ENCODE results near the gene DARS2.
"Not testable (repeated sequence)": the region's sequence is repeated elsewhere in the genome, so short reads cannot be mapped to it uniquely, and the experiment has no call there.

DARS2 gene, protein sequence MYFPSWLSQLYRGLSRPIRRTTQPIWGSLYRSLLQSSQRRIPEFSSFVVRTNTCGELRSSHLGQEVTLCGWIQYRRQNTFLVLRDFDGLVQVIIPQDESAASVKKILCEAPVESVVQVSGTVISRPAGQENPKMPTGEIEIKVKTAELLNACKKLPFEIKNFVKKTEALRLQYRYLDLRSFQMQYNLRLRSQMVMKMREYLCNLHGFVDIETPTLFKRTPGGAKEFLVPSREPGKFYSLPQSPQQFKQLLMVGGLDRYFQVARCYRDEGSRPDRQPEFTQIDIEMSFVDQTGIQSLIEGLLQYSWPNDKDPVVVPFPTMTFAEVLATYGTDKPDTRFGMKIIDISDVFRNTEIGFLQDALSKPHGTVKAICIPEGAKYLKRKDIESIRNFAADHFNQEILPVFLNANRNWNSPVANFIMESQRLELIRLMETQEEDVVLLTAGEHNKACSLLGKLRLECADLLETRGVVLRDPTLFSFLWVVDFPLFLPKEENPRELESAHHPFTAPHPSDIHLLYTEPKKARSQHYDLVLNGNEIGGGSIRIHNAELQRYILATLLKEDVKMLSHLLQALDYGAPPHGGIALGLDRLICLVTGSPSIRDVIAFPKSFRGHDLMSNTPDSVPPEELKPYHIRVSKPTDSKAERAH

DNA sequence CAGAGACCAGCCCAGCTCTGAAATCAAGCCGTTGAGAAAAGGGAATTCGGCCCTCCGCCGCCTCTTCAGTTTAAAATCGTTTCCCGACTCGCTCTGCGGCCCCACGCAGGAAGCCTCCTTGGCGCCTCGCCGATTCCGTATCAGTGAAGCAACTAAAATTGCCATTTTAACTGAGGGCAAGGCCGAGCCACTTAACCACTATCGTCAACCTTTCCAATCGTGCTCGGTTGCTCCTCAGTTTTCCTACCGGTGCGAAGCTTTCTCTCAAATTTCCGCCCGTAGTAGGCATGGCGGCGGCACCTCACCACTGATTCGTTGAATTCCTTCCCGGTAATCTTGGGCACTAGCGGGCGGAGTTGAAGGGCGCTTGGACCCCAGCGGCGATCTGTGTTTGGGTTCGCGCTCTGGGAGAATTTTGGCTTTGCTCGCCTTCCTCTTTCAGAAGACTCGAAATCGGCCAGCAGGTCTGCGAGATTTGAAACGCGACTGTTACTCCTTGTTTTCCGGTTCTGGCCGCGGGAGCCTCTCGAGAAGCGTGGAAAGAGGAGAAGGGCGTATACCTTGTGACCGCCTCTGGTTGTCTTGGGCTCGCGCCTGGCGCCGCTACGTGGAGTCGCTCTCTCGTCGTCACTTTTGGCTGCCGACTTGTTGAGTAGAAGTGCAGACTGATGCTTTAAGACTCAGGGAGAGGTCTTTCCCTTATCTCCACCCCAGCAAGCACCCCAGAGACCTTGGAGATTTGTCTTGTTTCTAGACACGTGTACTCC, at the start of gene DARS2, which contains the start of gene CENPL:
Gene DARS2, plus strand, starts transcription at position 359 of the 767 bp plus-strand sequence. CDS start 557 bp downstream, outside the sequence.
Gene CENPL, minus strand, starts transcription at position 569 of the 767 bp plus-strand sequence. CDS start 13,584 bp downstream, outside the sequence.
- DNase-seq = peak; percentile 98

DNA sequence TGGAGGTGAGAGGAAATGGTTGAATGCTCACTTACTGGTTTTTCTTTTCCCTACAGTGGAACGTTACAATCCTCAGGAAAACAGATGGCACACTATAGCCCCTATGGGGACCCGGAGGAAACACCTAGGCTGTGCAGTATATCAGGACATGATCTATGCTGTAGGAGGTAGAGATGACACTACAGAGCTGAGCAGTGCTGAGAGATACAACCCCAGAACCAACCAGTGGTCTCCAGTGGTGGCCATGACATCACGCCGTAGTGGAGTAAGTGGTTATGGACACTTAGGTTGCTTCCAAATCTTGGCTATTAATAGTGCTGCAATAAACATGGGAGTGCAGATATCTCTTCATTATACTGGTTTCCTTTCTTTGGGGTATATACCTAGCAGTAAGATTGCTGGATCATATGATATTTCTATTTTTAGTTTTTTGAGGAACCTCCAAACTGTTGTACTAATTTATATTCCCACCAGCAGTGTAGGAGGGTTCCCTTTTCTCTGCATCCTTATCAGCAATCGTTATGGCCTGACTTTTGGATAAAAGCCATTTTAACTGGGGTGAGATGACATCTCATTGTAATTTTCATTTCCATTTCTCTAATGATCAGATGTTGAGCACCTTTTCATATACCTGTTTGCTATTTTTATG, 48.8 kb upstream of the DARS2 start:
- DNase-seq = no peak

DNA sequence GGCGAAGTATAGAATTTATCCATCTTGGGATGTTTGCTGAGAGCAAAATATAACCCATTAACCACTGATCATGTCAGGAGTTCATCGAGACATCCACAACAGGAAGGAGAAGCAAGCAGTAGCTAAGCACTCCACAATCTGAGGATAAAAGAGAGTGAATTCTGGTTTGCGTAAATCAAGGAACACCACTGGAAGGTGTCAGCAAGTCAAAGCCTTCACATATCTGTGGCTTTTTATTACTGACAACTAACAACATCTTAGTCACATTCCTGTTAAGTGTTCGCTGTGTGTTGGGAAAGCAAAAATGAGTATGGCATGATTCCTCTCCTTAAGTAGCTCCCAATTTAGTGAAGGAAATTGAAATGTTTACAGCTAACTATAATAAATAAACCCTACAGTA, 44.5 kb upstream of the DARS2 start:
- DNase-seq = no peak

DNA sequence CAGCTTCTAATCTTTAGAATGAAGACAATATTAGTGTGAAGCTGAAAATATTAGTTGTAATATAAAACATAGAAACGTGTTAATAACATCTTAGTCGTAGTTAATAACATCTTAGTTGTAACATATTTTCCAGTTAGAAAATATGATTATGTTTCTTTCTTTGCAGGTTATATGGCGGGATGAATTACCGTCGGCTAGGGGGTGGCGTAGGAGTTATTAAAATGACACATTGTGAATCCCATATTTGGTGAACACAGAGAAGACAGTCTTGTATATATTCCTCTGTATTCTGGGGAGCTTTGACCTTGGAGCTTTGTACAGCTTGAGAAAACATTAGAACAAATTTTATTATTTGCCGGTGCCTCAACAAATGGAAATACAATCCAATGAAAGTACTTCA, 39.5 kb upstream of the DARS2 start:
- no peak for DNase-seq

DNA sequence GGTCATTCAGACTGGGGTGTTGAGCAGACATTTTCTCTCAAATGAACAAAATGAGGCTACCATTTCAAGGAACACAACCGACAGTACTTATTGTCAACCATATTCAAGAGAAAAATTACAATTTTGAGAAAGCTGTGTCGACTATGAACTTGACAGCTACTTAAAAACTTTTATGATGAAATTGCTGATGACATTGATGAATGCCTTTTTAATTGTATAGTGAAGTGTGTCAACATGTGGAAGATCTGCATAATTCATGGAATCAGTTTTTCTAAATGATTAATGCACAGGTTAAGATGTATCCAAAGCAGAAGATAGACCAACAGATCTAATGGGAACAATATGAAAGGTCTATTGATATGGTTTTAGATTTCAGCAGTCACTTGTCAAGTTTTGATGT, 34.6 kb upstream of the DARS2 start:
- no peak for DNase-seq

DNA sequence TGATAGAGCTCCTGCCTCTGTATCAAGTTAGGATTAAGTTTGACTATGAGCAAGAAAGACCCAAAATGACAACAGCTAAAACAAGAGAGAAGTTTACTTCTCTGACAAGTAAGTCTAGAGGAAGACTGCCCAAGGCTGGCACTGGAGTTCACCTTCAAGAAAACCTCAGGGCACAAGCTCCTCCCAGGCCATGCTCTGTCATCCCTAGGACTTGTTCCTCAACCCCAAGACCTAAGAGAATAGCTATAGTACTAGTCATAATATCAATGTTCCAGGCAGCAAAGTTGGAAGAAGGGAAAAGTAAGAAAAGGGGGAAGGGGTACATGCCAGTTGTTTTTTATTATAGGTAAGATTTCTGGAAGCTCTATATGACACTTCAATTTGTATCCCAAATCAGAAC, 26.4 kb upstream of the DARS2 start:
- no peak for DNase-seq

DNA sequence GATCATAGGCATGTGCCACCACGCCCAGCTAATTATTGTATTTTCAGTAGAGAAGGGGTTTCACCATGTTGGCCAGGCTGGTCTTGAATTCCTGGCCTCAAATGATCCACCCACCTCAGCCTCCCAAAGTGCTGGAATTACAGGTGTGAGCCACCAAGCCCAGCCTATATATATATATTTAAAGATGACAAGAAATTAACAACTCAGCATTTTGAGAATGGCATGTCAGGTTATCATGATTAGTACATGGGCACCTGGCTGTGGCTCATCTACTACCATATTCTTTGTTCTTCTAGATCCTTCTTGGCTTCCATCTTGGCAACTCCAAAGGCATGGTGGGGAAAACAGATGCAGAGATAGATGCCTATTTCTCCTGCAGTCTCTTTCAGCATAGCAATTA, 24.5 kb upstream of the DARS2 start:
- DNase-seq = not testable (repeated sequence)

DNA sequence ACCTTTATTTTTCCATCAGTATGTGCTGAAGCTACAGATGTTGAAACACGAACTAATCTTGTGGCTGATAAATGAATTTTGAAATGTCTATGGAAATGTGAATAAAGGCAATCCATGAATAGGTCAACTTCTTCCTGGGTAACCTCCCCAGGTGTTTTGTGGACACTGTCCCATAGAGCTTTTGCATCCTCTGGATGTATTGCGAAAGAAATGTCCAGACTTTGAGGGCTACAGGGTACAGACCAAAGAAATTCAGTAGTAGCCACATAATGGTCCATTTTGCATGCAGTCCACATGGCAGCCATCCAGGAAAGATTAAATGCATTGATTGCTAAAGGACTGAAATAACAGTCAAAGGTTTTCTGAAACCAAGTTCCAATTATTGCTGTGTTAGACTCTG, 21.5 kb upstream of the DARS2 start:
- DNase-seq = no peak

DNA sequence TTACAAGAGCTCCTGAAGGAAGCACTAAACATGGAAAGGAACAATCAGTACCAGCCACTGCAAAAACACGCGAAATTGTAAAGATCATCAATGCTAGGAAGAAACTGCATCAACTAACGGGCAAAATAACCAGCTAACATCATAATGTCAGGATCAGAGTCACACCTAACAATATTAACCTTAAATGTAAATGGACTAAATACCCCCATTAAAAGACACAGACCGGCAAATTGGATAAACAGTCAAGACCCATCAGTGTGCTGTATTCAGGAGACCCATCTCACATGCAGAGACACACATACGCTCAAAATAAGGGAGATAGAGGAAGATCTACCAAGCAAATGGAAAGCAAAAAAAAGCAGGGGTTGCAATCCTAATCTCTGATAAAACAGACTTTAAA, 10.8 kb upstream of the DARS2 start:
- DNase-seq = not testable (repeated sequence)

DNA sequence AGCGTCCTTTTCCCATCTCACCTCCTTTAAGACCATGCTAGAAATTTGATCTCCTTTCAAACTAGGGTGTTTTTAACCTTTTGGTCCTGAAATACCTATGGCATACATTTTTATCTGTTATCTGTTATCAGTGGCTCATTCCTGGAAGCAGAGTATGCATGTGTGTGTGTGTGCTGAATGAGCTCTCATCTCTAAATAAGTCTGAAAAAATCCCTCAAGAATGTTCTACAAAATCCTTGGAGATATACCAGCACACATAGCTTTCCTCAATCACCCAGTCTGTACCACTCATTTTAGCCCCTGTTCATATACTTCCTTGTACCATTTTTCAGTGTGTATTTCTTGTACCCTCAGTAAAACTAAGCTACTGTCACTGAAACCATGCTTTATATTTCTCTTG, 6.0 kb upstream of the DARS2 start:
- no peak for DNase-seq

DNA sequence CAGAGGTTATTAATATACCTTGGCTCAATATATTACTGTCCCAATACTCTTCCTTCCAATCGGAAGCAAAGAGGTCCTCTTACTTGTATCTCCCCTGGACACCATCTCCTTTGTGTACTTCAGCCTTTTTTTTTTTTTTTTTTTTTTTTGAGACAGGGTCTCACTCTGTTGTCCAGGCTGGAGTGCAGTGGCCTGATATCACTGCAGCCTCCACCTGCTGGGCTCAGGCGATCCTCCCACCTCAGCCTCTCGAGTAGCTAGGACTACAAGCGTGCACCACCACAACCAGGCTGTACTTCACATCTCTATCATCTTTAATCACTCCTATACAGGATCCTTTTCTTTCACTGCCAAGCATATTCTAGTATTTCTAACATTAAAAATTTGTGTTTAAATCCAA, 2.8 kb upstream of the DARS2 start:
- DNase-seq = no peak

DNA sequence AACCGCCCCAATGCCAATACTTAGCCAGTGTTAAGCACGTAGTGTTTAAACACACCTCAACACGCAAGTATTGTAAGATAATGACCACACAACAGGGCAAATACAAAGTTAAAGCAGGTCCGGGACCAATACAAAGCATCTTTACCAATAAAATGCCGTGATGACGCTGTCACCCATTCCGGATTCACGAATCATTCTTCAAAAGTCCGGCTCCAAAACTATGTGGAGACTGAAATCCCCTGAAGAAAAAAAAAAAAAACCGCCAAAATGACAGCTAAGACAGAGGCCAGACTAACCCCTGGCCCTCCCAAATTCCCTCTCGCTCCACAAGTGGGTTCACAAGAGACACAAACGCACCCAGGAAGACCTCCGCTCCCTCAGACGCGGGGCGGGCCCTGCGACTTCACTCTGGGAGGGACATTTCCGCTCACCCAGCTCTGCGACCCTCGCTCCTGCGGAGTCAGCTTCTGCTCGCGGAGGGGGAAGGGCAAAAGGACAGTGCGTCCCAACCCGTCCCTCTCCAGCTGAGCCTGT, 625 bp upstream of the DARS2 start:
- no peak for DNase-seq

DNA sequence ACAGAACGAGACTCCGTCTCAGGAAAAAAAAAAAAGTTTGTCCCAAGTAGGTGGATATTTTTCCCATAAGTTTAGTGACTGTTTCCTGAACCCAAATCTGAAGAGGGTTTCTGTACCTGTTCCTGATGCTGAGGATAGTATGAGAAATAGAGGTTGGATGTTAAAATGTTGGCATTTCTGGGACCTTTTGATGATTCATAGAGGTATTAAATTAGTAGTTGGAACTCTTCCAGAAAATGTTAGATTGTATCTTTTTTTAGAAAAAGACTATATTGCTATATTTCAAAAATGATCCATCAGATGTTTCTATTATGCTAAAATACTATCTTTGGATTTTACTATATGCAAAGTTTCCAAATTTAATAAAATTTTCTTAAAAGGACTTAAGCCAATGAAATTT, 3.1 kb downstream of the DARS2 start:
- no peak for DNase-seq

DNA sequence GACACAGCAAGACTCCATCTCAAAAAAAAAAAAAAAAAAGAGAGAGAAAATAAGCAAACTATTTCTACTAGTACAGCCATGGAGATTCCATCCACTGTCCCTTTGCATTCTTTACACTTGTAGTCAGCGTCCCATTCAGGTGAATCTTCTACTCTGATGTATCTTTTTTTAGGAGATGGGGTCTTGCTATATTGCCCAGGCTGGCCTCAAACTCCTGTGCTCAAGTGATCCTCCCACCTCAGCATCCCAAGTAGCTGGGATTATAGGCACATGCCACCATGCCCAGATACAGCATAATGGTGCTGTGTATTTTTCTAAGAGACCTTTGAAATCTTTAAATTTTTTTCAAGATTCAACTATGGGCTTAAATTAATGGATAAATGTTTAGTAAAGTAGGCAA, 8.3 kb downstream of the DARS2 start:
- no peak for DNase-seq

DNA sequence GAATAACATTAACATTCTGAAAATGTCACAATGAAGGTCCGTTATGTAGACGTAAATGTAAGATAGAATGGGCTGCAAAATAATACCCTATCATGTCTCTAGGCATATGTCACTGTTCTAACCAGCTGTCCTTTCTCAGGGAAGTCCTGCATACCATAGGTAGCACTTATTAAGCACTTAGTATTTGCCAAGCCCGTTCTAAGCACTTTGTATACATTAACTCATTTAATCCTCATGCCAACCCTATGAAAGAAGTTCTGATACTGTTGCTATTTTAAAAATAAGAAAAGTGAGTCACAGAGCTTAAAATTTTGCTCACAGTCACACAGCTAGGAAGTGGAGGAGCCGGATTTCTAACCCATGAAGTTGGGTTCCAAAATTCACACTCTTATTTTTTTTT, 27.6 kb downstream of the DARS2 start:
- DNase-seq = no peak

DNA sequence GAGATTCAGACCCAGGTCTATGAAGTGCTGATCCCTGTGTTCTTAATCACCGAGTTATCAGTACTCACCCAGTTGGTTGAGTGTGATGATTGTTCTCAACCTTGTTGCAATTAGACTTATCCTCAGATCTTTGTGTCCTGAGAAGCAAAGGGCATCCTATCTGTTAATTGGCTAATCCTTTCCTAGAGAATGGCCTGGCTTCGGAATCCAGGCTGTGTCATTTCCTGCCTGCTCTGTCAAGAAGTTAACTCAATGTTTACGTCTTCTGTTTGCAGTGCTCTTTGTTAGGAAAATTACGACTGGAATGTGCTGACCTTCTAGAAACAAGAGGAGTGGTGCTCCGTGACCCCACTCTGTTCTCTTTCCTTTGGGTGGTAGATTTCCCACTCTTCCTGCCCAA, 28.6 kb downstream of the DARS2 start:
- DNase-seq = no peak

DNA sequence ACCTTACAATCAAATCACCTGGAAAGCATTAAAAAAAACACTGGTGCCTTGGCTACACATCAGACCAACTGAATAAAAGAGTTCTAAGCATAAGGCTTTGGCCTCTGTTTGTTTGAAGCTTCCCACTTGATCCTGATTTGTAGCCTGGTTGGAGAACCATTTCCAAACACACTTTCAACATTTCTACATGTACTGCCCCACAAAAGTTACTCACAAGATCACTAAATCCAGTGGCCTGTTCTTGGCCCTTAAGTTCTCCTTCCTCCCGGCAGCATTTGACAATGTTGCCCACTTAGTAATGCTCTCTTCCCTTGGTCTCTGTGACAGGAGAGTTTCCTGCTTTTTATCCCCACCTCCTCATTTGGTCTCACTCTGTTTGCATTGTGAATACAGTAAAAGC, 31.5 kb downstream of the DARS2 start:
- DNase-seq = no peak

DNA sequence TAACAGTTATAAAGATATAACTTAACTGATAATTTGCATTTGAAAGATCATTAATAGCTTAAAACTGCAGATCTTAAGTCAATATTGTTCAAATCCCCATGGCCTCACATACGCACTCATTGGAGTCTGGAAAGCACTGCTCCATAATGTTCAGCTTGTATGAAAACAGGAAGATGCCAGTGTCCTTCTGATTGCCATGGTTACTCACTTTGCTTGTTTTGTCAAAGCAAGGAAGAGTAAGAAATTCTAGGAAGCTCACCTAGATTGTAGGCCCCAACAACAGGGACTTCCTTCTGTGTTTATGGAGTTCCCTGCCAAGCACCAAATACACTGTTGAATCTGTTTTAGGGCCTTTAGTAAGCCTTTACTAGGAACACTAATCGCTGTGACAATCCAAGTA, 32.4 kb downstream of the DARS2 start:
- no peak for DNase-seq

DNA sequence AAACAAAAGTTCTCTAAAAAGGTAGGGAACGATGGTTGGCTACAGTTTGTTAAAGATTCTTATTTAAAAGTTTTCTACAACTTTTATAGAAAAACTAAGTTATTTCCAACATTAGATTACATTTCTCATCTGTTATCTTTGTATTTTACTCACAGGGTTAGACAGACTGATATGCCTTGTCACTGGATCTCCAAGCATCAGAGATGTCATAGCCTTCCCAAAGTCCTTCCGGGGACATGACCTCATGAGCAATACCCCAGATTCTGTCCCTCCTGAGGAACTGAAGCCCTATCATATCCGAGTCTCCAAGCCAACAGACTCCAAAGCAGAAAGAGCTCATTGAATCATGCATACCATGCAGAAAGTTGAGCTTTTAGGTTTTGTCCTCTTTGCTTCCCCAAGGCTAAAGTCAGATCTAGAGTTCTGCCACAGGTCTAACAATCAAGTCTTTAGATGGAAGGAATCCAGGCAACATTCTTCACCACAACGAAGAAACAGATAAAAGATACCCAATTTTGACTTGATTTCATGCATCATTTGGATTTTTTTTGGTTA, 33.0 kb downstream of the DARS2 start:
- no peak for DNase-seq

DNA sequence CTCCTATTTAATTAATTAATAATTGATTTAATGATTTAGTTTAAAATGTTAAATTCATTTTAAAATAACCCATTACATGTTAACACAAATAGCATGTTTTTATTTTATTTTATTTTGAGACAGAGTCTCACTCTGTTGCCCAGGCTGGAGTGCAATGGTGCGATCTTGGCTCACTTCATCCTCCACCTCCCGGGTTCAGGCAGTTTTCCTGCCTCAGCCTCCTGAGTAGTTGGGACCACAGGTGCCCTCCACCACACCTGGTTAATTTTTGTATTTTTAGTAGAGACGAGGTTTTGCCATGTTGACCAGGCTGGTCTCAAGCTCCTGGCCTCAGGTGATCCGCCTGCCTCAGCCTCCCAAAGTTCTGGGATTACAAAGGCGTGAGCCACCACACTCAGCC, 35.1 kb downstream of the DARS2 start:
- DNase-seq = not testable (repeated sequence)

DNA sequence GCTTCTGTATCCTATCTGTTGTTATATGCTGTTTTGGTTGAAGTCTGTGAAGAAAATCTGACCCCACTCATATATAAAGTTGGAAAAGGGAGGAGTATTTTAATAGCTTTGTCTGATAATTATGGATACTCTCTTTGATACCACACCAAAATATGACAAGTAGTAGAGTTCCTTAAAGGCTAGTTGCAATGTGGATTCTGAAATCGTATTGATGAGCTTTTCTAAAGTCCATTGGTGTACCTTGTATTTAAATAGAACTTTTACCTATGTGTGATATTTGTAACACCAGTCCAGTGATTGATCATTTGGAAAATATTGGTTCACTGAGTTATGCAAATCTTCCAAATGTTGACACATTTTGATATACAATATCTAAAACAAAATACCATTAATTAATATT, 35.6 kb downstream of the DARS2 start:
- no peak for DNase-seq

DNA sequence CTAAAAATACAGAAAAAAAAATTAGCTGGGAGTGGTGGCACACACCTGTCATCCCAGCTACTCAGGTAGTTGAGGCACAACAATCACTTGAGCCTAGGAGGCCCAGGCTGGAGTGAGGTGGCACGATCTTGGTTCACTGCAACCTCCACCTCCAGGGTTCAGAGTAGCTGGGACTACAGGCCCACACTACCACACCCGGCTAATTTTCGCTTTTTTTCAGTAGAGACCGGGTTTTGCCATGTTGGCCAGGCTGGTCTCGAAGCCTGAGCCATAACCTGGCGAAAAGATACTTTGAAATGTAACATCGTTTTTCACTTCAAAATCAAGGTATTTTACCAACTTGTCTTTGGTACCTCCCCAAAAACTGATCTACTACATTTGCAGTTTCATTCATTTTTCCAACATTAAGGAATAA, 37.3 kb downstream of the DARS2 start:
- no peak for DNase-seq

All from NCI-H2171 treated with DMSO at 0.1 percent for 48 hours (cell line).